Activated T-helper 1 cell treated with Interleukin-2 at 50 U/mL for 16 hours (primary cell): ENCODE measurements around the gene MREG.
"Not testable (repeated sequence)": the region's sequence is repeated elsewhere in the genome, so short reads cannot be mapped to it uniquely, and the experiment has no call there.

Experiments used
- DNase-seq: peaks from one replicate; pipeline ENCODE4 v3.0.0-alpha.2; 2020; ENCODE audit warnings: low read depth

The MREG gene

DNA sequence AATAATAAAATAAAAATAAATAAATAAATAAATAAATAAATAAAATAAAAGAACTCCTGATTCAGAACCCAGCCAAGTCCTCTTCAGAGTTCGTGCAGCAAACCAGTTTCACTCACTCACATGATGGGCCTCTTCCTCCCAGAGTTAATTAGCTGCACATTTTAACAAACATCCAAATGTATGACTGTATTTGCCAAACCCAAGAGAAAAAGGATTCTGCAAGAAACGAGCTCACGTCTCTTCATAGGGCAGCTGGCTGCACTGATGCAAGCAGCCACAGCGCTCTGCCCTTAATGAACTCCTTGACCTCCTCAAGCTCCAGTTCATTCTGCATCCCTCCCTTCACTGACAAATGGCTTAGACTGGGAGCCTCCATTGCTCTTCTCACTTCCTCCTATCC, 55.1 kb downstream of the MREG start:
- no peak for DNase-seq

DNA sequence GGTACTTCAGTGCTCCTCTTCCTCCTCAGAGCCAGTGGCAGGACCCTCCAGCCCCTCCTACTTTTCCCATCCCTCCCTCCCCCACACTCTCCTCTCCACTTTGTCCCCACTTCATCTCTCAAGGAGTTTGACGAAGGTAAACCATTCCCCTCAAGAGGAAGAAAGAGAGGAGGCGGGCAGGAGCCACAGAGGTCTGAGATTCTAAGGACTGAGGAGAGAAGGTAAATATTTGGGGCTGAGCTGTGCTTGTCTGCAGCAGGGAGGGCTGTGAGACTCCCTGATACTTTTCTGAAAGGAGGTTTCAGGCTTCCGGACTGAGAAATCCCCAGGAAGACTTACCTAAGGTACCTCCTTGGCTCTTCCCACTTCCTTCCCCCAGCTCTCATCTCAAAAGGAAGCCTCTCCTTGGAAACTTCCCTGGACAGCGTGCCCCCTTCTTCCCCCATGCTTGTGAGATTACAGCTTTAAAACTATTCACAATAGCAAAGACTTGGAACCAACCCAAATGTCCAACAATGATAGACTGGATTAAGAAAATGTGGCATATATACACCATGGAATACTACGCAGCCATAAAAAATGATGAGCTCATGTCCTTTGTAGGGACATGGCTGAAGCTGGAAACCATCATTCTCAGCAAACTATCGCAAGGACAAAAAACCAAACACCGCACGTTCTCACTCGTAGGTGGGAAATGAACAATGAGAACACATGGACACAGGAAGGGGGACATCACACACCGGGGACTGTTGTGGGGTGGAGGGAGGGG, 55.8 kb downstream of the MREG start:
- DNase-seq = not testable (repeated sequence)

- DNase-seq = no peak
These were observed 60.3 kb downstream of the MREG start for GRCh38 chr2:215952860-215953637.

DNA sequence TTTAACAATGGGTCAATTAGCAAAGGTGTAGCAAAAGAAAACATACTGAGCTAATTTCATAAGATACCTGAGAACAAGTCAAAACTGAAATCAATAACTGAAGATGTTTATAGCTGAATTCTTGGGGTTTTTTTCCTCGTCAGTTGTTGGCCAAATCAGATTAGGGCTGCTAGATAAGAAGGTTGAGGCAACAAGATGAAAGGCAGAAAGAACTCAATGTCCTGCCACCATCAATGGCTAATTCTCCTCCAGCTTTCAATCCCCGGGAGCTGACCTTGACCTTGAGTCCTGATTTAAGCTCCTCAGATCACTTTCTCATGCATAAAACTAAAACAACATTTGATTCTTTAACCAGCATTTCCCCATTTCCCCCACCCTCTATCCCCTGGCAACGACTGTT, 61.8 kb downstream of the MREG start:
- no peak for DNase-seq

GRCh38 chr2:215949991-215950404, 63.4 kb downstream of the MREG start:
- DNase-seq = no peak

GRCh38 chr2:215948051-215948450, 65.3 kb downstream of the MREG start:
- no peak for DNase-seq

- DNase-seq = no peak
These were observed 66.8 kb downstream of the MREG start for GRCh38 chr2:215946586-215946985.

DNA sequence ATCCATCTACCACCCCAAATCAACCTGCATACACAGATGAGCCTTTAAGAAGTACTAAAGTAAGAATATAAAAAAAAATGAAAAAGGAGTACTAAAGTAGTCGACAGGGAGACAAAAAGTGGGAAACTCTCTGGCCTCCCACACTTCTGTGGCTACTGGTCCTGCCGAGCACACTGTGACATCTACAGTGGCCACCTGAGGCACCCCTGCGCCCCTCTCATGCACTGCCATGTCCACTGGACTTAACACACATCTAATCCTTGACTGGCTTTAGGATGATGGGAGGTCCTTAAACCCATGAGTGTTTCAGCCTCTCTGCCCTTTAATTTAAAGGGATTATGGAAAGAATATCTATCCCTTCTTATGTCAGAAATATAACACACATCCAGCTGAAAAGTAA, 71.2 kb downstream of the MREG start:
- DNase-seq = no peak

- DNase-seq = no peak
These were observed 71.6 kb downstream of the MREG start for GRCh38 chr2:215941726-215942125.

DNA sequence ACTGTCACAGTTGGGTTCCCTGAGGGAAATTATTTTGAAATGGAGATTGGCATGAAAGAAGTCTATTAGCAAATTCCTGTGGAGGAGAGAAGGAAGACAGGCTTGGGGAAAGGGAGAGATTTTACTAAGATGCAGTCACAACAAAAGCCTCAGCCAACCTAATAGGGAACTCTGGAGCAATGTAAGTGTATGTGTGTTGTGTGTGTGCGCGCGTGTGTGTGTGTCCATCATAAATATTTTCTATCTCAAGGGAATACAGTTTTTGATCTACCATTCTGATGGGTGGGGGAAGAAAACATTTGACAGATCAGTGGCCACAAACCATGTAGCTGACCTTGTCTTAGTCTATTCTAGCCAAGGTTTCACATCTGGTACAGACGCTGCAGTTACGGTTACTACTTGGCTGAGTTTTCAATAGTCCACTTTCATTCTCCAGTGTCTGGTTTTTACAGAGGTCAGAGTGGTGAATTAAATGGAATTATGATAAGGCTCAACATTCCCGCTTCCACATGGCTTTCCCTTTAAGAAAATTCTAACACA, 72.6 kb downstream of the MREG start:
- DNase-seq = no peak

DNA sequence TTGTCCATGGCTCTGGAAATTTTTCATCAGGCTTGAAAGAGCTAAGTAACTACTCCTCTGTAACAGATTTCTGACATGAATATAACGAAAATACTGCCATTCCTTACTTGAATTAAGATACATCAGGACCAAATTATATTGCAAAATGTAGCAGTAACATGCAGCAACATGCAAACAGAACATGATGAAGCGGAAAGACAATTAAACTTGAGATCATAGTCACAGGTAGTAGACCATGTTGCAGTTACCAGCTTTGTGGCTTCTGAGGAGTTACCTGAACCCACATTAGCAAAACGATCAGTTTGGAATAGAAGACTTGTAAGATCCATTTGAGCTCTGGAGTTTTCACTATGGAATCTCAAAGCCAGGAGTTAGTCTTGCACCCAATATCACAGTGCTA, 76.2 kb downstream of the MREG start:
- no peak for DNase-seq

DNA sequence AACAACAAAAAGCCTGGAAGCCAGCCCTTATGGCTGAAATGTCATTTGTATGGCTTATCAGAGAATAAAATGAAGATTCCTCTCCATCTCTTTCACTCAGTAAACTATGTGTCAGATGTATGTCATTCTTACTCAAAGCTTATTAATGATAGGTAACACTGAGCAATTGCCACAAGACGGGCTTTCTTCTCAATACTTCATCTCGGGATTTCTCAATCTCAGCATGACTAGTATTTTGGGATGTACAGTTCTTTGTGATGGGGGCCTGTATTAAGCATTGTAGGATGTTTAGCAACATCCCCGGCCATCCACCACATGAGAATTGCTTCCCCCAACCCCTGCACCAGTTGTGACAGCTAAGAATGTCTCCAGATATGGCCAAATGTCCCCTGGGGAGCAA, 80.2 kb downstream of the MREG start:
- DNase-seq = no peak

DNA sequence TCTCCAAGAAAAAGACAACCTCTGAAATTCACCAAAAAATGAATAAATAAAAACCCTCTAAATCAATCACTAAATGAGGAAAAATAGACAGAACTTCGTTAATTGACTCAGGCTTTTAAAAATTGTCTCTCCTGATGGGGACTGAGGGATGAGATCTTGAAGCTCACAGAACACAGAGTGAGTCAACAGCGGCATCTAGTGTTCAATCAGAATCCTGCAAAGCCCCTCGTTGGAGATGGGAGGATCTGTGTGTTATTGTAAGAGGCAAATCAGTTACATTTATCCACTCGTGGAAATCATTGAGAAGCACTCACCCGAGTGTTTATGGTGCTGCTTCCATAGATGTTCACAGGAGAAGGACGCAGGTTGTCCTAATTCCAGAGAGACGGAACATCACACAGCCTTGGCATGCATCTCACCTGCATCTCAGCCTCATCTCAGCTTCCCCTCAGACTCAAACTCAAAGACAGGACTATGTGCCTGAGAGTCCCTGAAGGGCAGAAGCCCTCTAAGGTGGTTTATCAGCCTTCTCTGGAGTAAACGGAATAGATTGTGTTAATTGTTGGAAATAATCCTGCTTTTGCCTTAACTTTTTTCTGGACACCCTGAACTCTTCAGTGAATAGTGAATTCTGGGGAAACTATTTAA, 82.0 kb downstream of the MREG start:
- DNase-seq = no peak

DNA sequence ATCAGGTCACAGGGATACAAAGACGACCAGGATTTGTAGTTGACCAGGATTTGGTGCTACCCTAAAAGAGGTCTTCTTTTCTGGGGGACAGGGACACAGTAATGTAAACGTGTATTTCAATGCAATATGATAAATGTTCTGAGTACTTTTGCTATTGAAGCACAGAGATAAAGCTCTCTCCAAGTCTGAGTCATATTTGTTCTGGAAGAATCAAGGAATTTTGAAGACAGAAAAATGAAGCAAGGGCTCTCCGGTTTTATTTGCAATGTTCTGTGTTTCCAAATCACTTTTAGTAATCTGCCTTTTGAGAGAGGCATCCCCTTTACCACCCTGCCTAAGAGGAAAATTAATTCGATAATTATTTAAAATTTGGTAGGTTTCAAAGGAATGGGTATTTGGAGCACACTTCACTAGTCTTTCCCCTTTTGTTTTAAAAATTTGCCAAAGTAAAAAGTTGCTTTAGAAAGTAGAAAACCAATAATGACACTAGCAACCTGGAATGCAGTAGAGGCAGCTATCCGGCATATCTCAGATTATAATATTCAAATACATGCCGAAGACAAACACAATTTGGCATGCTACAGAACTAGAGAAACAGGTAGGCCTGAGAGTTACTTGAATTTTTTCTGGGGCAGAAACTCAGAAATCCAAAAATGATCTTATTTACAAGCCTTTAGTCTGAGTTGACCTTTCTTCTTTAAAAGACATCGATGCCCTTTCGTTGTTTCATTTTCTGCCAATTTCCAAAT, 82.7 kb downstream of the MREG start:
- no peak for DNase-seq

- DNase-seq = no peak
These were observed 83.6 kb downstream of the MREG start for GRCh38 chr2:215929602-215930335.

DNA sequence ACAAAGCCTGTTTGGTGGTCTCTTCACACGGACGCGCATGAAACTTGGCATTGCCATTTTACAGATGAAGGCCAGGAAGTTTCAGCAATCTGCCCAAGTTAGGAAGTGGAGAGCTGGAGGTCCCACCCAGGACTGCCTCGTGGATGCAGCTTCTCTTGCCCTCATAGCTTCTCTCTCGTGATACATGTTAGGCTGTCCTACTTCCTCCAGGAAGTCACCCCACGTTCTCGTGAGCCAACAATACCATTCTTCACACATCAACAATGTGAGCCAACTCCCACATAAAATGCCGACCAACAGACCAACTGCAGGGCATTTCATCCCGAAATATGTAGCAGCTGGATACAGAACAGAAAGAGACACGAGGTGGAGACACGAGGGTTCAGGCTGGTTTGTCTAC, 85.3 kb downstream of the MREG start:
- no peak for DNase-seq

GRCh38 chr2:215926992-215927391, 86.4 kb downstream of the MREG start:
- not testable (repeated sequence) for DNase-seq

DNA sequence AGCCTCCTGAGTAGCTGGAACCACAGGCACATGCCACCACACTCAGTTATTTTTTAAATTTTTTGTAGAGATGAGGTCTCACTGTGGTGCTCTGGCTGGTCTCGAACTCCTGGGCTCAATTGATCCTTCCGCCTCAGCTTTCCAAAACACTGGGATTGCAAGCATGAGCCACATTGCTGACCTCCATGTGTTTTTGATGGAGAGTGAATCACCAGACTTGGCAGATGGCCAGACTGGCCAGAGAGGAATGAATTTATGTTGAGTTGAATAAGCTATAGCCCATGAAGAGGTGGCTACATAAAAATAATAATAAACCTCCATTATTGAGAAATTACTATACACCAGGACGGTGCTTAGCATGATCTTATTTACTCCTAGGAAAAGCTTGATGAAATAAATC, 91.5 kb downstream of the MREG start:
- DNase-seq = no peak

DNA sequence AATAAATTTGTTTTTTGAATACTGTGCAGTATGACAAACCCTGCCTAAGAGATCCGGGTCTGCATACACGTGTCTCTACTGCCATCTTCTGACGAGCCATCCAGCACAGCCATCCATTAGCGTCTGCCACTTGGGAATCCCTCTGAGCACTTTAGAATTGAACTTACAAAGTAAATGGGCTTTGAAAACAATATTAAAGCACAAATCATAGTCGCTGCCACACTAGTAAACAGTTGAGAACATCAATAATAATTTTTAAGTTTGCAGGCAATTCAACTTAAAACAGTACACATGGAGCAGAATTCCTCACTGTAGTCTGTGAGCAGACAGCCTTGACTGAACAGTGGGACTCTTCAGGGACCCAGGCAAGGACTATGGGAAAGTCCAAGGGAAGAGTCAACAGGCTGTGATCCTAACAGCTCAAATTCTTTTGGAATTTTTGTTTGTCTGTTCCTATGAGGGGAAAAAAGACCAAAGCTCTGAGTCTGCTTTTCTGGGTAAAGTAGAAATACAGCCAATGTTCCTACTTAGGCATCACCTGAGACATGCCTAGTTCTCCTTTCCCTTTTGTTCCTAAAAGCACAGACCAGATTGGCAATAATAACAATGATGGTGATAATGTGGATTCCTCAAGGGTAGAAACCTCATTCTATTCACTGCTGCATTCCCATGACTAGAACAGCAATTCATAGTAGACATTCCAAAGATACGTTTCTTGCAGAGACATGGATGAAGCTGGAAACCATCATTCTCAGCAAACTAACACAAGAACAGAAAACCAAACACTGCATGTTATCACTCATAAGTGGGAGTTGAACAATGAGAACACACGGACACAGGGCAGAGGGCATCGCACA, 92.9 kb downstream of the MREG start:
- DNase-seq = peak; percentile 9

GRCh38 chr2:215919624-215920243, 93.6 kb downstream of the MREG start:
- no peak for DNase-seq
